GM04503 (cell line): Measurements from ENCODE around the gene GASK1A.
"Not testable (repeated sequence)": the region's sequence is repeated elsewhere in the genome, so short reads cannot be mapped to it uniquely, and the experiment has no call there.

ENCODE experiments used
- DNase-seq: peaks from one replicate; pipeline ENCODE4 v3.0.0-alpha.2; 2012; ENCODE audit warnings: low read depth

GASK1A gene

DNA sequence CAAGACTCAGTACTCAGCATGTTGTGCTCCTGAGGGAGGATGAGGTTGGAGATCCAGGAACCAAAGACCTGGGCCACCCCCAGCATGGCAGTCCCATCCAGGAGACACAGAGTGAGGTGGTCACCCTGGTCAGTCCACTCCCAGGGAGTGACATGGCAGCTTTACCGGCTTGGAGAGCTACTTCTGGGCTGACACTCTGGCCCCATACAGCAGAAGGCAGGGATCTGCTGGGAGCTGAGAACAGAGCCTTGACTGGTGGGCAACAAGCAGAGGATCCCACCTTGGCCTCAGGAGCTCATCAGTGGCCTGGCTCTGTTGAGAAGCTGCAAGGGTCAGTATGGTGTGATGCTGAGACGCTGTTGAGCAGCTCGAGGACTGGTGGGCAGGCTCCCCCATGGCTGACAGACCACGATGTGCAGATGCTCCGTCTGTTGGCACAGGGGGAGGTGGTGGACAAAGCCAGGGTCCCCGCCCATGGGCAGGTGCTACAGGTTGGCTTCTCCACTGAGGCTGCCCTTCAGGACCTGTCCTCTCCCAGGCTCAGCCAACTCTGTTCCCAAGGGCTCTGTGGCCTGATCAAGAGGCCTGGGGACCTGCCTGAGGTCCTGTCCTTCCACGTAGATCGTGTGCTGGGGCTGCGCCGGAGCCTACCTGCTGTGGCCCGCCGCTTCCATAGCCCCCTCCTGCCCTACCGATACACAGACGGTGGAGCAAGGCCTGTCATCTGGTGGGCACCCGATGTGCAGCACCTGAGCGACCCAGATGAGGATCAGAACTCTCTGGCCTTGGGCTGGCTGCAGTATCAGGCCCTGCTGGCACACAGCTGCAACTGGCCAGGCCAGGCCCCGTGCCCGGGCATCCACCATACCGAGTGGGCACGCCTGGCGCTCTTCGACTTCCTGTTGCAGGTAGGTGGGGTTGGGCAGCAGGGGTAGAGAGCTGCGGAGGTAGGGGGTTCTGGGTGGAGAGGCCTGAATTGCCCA, 53.8 kb downstream of the GASK1A start:
- no peak for DNase-seq

DNA sequence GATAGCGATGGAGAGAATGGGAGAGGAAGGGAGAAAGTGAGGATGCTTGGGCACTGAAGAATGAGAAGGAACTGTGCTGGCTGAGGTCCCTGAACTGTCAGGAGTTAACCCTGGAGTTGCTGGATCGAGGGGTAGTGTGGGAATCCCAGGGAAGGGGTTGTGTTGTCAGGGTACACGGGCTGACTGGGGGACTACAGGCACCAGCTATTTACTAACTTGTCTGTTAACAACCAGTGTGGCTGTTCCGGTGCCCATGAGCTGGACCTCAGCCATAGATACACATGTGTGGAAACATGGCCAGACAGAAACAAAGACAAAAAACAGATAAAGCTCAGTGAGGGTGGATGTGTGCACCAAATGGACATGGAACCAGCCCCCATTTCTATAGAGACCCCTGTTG, 55.1 kb downstream of the GASK1A start:
- no peak for DNase-seq

DNA sequence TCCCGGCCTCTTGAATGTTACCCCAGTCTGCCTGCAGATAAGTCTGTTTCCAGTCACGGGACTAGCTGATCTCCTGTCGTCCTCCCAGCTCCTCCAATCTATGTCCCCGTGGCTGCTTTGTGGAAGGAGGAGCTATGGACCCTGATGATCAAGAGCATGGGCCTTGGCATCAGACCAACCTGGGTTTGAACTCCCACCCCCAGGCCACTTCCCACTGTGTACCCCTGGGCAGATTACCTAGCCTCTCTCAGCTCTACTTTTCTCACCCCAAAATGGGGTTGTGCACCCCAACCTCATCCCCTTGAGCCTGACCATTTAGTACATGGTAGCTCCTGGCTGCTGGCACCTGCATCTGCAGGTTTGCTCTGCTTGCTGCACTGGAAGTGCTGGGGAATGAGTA, 55.8 kb downstream of the GASK1A start:
- DNase-seq: no peak

DNA sequence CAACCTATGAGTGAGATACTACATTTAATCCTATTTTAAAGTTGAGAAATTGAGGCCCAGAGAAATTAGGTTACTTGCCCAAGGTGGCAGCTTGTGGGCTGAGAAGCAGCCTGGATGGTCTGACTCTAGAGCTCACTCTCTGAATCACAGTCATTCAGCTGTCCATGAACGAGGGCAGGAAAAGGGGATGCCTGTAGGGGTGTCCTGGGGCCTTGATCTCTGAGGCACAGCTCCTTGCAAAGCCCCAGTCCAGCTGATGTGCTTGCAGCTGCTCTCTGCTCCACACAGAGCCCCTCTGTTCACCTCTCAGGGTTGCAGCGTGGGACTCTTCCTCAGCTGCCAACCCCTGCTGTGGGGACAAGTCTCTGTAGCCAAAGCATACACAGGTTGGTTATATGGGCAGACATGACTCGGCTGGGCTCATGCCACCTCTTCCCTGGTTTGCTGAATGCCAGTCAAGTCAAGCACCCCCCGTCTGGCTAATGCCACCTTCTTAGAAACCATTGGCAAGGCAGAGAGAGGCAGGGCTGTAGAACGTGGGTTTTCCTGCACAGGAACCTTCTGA, 56.8 kb downstream of the GASK1A start:
- no peak for DNase-seq

DNA sequence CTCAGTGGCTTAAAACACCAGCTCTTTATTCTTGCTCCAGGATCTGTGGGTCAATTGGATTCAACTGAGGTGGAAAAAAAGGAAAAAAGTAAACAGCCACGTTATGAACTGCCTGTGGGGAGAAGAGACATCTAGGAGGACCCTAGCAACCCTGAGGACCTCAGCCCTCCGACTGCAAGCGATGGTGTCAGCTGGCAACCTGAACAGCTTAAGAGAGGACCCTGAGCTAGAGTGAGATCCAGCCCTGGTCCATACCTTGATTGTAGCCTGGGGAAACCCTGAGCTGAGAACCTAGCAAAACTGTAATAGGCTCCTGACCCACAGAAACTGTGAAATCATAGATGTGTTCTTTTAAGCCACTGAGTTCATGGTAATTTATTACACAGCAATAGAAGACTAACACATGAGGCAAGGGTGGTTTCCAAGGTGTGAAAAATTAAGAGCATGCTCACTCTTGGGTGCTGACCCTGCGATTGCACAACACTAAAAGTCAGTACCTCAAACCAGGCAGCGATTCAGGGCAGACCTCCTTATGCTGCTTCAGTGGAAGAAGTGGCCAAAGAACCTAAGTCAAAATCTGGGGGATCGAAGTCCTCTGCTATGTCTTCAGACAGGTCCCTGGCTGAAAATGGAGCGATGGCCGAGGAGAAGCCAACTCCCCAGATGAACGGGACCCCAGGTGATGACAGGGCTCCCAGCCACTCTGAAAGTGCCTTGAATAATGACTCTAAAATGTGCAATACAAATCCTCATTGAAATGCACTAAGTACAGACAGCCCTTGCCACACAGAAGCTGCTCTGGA, 57.7 kb downstream of the GASK1A start:
- no peak for DNase-seq

DNA sequence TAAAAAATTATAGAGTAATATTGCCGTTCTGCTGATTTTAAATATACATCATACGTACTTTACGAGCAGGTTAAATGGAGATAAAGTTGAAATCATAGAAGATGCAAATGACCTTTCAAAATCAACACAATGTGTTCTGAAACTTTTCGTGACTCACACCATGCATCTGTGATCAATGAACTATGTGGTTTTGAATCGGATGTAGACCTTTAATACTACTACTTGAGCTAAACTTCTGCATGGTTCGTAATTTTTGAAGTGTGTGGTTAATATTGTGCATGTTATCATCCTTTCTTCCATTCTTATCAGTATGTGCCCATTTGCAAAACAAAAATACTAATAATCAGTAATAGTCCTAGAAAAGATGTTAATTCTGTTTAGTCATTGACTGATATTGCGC, 58.9 kb downstream of the GASK1A start:
- DNase-seq: no peak

DNA sequence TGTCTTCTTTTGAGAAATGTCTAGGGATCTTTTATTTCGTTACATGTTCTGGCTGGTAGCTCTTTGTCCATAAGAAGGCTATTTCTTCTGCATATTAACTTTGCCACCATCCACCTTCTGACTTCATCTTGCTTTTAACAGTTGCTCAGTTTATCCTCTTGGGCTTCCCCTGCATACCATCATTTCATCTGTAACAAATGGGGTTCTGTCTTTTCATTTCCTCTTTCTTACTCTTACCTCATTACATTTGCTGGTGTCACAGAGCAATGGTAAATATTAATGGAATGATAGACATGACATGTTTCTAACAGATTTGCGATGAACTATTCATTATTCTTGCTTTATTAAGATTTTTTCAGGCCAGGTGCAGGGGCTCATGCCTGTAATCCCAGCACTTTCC, 62.4 kb downstream of the GASK1A start:
- DNase-seq: no peak

DNA sequence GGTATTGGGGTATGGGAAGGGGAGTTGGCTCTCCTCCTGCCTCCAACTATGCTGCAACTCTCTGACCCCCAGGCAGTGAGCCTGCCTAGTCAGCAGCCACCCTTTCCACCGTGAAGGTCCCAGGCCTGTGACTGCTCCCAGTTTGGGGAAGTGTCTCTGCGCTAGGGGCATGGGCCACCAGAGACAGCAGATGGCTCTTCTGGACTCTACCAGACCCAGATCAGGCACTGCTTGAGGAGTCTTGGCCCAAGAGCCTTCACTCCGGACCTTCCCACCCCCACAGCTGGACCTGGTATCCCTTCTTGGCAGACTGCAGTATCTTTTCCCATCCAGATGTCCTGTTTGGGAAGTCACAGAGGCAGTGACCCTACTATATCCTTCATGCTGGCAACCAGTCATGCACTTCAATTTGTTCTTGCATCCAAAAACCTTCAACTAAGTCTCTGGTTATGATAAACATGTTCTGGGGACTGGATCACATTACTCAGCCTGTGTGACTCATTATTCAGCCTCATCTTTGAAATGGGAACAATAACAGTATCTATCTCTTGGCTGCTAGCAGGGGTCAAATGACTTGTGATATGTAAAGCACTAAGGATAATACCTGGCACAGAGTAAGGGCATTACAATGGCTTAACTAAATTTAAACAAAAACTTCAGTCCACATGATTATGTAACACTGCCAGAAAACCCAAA, 64.1 kb downstream of the GASK1A start:
- no peak for DNase-seq

DNA sequence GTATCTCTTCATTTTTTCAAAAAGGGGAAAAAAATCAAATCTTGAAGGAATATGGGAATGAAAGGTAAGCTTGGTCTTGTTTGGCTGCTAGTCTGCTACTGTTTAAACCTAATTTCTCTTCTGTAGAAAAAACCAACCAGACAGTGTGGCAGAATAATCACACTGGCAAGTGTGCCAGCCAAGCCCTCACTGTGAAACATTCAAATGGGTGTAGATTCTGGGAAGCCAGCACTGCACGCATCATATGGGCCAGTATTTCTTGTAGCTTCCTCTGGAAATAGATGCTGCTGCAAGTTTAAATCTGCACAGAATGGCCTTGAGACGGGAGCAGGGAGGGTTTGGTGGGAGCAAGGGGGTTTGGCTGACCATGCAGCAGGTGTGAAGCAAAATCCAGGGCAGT, 64.7 kb downstream of the GASK1A start:
- no peak for DNase-seq

DNA sequence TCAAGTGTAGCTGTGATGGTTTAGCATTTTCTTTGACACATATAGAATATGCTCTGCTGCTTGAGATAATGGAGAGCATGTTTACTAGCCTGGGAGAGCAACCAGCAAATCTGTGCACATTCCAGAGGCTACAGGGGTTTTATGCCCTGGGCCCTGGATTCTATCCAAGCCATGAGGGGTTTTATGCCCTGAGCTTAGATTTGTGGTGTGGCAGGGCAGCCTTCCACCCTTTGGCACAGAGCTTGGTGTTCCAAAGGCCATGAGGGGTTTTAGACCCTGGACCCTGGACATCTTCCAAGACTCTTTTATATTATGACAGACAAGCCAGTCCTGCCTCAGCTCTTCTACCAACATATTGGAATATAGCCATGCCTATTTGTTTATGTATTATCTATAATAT, 66.0 kb downstream of the GASK1A start:
- not testable (repeated sequence) for DNase-seq

DNA sequence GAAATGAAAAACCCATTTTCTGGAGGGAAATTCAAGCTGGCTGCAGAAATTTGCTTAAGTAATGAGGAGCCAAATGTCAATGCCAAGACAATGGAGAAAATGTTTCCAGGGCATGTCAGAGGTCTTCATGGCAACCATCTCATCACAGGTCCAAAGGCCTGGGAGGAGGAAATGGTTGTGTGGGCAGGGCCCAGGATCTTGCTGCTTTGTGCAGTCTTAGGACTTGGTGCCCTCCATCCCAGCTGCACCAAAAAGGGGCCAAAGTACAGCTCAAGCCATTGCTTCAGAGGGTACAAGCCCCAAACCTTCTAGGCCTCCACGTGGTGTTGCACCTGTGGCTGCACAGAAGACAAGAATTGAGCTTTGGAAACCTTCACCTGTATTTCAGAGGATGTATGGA, 67.5 kb downstream of the GASK1A start:
- no peak for DNase-seq

DNA sequence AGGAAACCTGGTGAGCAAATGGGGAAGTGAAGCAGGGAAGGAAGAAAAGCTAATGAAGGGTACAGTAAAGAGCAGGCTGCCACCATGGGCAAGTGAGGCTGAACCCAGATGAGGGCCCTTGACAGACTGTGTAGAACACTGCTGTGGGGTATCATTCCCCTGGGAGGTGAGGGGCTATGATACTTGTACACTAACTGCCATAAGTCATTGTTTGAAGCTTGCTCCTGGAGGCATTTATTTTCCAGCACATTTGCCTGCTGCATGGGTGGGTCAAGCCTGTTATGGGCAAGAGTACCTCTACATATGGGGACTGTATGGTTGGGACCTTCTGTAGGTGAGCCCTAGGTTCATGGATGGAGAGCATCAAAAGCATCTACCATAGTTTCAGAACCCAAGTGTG, 69.4 kb downstream of the GASK1A start:
- DNase-seq: no peak

DNA sequence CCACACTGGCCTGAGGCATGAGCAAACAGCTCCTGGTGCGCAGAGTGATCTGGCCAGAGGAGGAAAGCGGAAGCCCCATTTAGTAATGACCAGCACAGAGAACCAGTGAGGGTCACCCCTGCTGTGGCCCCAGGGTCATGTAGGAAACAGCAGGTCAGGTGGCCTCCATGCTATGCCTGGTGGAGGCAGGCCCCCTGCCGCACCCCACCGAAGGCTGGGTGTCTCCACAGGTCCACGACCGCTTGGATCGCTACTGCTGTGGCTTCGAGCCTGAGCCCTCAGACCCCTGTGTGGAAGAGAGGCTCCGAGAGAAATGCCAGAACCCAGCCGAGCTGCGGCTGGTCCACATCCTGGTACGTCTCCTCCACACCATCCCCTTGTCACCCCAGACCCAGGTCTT, 74.2 kb downstream of the GASK1A start:
- no peak for DNase-seq

DNA sequence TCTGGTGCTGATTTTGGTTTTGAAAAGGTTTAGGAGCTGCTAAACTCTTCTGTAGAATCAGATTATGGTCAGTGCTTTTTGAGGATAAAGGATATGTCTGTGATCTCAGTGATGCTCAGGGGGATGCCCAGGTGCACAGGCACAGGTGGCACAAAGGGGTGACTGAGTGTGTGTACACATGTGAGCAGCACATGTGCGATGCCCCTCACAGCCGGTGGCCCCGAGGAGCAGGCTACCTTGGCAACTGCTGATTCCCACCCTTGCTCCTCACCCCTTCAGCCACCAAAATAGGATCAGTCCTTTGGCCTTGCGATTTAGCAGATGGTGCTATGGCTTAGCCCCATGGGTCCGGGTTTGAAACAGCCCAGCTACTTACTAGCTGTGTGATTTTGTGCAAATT, 75.6 kb downstream of the GASK1A start:
- DNase-seq: no peak

DNA sequence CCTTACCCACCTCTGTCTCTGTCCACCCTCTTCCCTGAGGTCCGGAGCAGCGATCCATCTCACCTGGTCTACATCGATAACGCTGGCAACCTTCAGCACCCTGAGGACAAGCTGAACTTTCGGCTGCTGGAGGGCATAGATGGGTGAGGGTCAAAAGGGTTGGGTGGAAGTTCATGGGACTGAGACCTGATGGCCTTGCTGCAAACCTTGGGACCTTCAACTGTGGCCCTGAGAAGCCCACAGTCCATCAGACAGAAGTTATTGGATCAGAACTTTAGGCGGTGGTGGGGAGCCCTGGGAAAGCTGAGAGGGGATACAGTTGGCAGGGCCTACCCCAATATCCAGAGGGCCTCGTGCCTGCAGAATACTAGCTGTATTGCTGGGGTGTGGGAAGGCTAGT, 76.3 kb downstream of the GASK1A start:
- no peak for DNase-seq

DNA sequence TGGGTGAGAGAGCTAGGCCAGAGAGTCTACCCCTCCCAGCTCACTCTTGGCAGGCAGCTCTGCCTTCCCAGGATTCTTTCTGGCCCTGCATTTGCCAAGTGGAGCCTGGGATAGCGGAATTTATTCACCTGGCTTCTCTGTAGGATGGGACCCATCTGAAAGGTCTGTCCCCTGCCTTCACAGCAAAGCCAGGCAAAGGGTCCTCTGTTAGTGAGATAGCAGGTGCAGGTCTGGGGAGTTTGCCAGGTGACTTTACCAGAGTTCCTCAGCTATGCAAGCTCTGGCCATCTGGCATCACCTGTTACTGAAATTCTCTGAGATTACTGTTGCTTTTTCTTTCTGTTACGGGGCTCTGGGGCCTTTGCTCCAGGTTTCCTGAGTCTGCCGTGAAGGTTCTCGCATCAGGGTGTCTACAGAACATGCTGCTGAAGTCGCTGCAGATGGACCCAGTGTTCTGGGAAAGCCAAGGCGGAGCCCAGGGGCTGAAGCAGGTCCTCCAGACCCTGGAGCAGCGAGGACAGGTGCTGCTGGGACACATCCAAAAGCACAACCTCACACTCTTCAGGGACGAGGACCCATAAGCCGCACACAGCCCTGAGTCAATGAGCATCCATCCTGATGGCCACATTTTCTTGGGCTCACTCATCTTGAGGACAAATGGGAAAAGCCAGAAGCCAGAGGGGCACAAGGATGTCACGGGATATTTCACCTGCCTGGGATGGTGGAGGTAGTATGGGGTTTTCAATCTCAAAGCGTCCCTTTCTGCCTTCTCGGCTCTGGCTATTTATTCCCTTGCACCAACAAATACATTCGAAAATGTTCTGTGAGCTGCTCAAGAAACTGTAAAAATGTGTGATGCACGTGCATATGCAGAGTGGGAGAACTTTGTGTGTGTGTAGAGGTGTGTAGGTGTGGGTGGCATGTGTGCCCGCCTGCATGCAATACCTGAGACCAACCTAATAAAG, 77.0 kb downstream of the GASK1A start:
- no peak for DNase-seq

DNA sequence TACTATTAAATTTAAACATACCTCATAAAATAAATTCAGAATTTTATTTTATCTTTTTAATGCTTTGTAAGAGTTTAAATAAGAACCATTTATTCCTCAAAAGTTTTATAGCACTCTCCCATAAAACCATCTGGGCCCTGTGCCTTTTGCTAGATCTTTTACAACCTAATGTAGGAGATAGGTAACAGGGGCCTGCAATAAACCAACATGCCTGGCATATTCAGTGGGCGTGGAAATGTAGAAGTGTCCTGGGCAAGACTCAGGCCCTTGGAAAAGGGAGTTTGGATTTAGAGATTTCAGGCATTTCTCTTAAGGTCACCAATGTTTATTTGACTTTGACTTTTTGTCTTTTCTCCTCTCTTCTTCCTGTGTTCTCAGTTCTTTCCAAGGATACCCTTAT, 80.3 kb downstream of the GASK1A start:
- no peak for DNase-seq

DNA sequence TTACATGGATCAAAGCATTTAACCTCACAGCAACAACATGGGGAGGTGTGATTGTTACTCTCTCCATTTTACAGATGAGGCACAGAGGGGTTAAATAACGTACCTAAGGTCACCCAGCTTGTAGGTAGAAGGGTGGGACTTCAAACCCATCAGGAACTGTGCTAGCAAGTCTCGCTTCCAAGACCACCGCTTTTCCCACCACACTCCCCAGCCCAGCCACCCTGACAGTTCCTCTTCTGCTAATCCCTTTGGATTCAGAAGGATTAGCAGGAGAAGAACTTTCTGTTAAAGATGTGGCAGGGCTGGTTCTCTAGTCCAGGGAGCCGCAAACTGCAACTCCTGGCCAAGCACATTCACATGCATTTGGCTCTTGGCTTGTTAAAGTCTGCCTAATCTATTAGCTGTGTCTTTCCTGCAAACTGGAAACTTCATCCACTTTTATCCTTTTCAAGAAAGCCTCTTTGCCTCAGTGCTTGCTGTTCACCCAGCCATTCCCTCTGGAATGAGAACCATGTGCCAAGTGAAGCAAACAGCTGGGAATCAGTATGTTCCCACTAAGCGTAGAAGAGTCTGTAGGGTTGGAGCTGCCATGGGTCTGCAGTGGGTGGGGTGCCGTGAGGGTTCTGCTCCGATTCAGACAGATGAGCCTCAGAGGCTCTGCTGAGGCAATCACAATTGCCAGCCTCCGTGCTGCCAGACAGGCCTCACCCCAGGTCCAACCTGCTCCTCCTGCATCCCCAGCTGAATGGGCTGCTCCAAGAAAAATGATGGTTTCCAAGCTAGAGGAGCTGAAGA, 82.2 kb downstream of the GASK1A start:
- no peak for DNase-seq

DNA sequence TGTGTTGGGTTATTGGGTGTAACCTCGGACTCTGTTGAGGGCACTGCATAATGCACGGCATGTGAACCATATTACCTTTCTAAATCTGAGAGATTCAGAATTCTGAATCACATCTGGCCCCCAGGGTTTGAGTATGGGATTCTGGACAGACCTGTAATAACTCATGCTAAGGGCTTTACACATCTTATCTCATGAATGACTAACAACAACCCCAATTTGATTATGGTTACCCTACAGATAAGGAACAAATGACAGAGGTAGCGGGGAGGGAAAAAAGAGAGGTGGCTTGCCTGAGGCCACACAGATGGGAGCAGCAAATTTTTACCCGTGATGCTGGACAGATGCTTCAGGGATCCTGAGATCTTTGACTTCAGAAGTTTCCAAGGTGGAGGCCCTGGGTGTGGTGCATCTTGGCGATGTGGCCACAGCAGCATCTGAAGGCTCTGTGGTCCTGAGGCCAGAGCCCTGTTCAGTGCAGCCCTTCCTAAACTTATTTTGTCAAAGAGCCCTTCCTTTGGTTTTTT, 83.0 kb downstream of the GASK1A start:
- DNase-seq: no peak

DNA sequence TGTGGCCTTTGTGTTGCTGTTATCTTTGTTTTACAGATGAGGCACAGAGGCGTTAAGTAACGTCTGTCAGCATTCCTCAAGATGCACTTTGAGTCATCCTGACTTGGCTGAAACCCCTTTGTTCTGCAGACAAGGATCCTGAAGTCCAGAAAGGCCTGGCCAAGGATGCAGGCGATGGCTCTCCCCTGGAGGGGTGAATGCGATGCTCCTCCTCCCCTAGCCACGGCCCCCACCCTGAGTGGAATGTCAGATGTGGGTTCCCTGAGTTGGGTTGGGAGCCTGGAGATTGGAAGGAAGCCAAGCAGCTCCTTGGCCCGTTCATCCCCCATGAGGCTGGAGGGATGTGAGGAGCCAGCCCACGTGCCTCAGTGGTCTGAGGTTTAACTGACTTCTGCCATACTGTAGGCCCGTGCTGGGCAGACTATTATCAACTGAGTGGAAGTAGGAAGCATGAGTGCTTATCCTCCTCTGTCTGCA, 83.5 kb downstream of the GASK1A start:
- DNase-seq: no peak
